ENCODE measurements around the gene NXPE3. TPM values are rescaled to one million over a fixed set of nuclear protein-coding genes. Genes with fewer than 3 reads are reported as not detected.

NXPE3 gene
- total RNA-seq, 2 experiments from 2014 or later: 37.4 to 37.5 TPM

- Histone ChIP-seq H3K36me3 (ENCODE audit: insufficient read depth, low read length) (no peaks in the 10 kb centered on the region), H3K27me3 (ENCODE audit: control insufficient read depth in 1 of 2, insufficient read depth in 2 of 2, low read length in 2 of 2) (no peaks in the 10 kb centered on the region), H3K4me1 (ENCODE audit: insufficient read depth, low read length) (no peaks in the 10 kb centered on the region), H3K9me3 (ENCODE audit: control insufficient read depth in 1 of 2, insufficient read depth in 1 of 2, low read length in 2 of 2) (peaks cover 0 to 3% of the 10 kb centered on the region in 2 experiments), H3K4me3 (ENCODE audit: low read length) (no peak overlapping the region), H3K27ac (ENCODE audit: low read depth in 1 of 2, low read length in 2 of 2) (no peak overlapping the region)
- ATAC-seq (ENCODE audit: poor library complexity) (no peak), DNase-seq (no peak)
- Mint-ChIP-seq H3K4me1 (ENCODE audit: low read depth) (no peaks in the 10 kb centered on the region), H3K9me3 (peaks cover 4% of the 10 kb centered on the region), H3K27me3 (no peaks in the 10 kb centered on the region), H3K27ac (no peak overlapping the region), H3K4me3 (no peak overlapping the region), H3K36me3 (ENCODE audit: low read depth) (no peaks in the 10 kb centered on the region)
- CTCF ChIA-PET: interaction anchor here (0.6 kb wide), 1 partner anchor 1126 kb away, joined by 4 read pairs; no protein-coding TSS in a partner anchor
- POLR2A ChIA-PET: interaction anchor here (2.3 kb wide), 1 partner anchor 15 kb away, joined by 10 read pairs; no protein-coding TSS in a partner anchor
- no peak for TF ChIP-seq CTCF (IDR thresholded peaks at IDR 0.05)
- intact Hi-C loops (cut with DNase I, micrococcal nuclease): no loop called here
Measured at GRCh38 chr3:101842935-101843330, 63.9 kb downstream of the NXPE3 start.

- Histone ChIP-seq H3K27me3 (ENCODE audit: control insufficient read depth in 1 of 2, insufficient read depth in 2 of 2, low read length in 2 of 2) (no peaks in the 10 kb centered on the region), H3K9me3 (ENCODE audit: control insufficient read depth in 1 of 2, insufficient read depth in 1 of 2, low read length in 2 of 2) (peaks cover 0 to 3% of the 10 kb centered on the region in 2 experiments), H3K27ac (ENCODE audit: low read depth in 1 of 2, low read length in 2 of 2) (no peak overlapping the region), H3K4me1 (ENCODE audit: insufficient read depth, low read length) (peaks cover 4% of the 10 kb centered on the region), H3K36me3 (ENCODE audit: insufficient read depth, low read length) (no peaks in the 10 kb centered on the region), H3K4me3 (ENCODE audit: low read length) (no peak overlapping the region)
- Mint-ChIP-seq H3K4me3 (no peak overlapping the region), H3K9me3 (peaks cover 4% of the 10 kb centered on the region), H3K27ac (no peak overlapping the region), H3K36me3 (ENCODE audit: low read depth) (peaks cover 10% of the 10 kb centered on the region), H3K4me1 (ENCODE audit: low read depth) (peaks cover 14% of the 10 kb centered on the region), H3K27me3 (peaks cover 4% of the 10 kb centered on the region)
- TF ChIP-seq CTCF (IDR thresholded peaks at IDR 0.05): no peak
- POLR2A ChIA-PET: no interaction called here
- no peak for DNase-seq
- CTCF ChIA-PET: no interaction called here
- ATAC-seq (ENCODE audit: poor library complexity): no peak
- intact Hi-C loops (cut with DNase I, micrococcal nuclease): loop anchor here in 1 of 2 experiments (5.0 kb wide), 2 partner anchors 33 to 158 kb away; partner anchors contain the start of gene RPL24
Measured at GRCh38 chr3:101845425-101845824, 66.4 kb downstream of the NXPE3 start.

GRCh38 chr3:101846709-101847108 lies 67.7 kb downstream of the NXPE3 start:
- H3K4me3 Mint-ChIP-seq: peak overlapping the region; percentile 35
- Histone ChIP-seq H3K4me3 (ENCODE audit: low read length) (no peak overlapping the region), H3K4me1 (ENCODE audit: insufficient read depth, low read length) (peaks cover 6% of the 10 kb centered on the region), H3K36me3 (ENCODE audit: insufficient read depth, low read length) (peaks cover 1% of the 10 kb centered on the region), H3K9me3 (ENCODE audit: control insufficient read depth in 1 of 2, insufficient read depth in 1 of 2, low read length in 2 of 2) (peaks cover 0 to 3% of the 10 kb centered on the region in 2 experiments), H3K27ac (ENCODE audit: low read depth in 1 of 2, low read length in 2 of 2) (no peak overlapping the region), H3K27me3 (ENCODE audit: control insufficient read depth in 1 of 2, insufficient read depth in 2 of 2, low read length in 2 of 2) (no peaks in the 10 kb centered on the region)
- peaks cover 22% of the 10 kb centered on the region for H3K36me3 Mint-ChIP-seq (ENCODE audit: low read depth)
- peak overlapping the region; percentile 100 for H3K27ac Mint-ChIP-seq
- intact Hi-C loops (cut with DNase I, micrococcal nuclease): loop anchor here in 1 of 2 experiments (2.0 to 5.0 kb wide), 3 partner anchors 16 to 159 kb away; partner anchors contain the start of gene RPL24
- DNase-seq: no peak
- POLR2A ChIA-PET: interaction anchor here (7.7 kb wide), 1 partner anchor 18 kb away, joined by 221 read pairs; no protein-coding TSS in a partner anchor
- CTCF ChIA-PET: no interaction called here
- ATAC-seq (ENCODE audit: poor library complexity): no peak
- H3K4me1 Mint-ChIP-seq (ENCODE audit: low read depth): peaks cover 27% of the 10 kb centered on the region
- H3K9me3 Mint-ChIP-seq: peaks cover 4% of the 10 kb centered on the region
- H3K27me3 Mint-ChIP-seq: peaks cover 5% of the 10 kb centered on the region
- no peak for TF ChIP-seq CTCF (IDR thresholded peaks at IDR 0.05)
